IMR-90 (cell line): ENCODE data around the gene CHN1.

Experiments
- CEBPB ChIP-seq: IDR thresholded peaks from 2 replicates; pipeline ENCODE4 v1.6.1; 2012; ENCODE audit warnings: low read depth, low read length, improper control_type of control experiment
- CHD1 ChIP-seq: IDR thresholded peaks from 2 replicates; pipeline ENCODE4 v1.6.1; 2012; ENCODE audit warnings: low read depth, low read length, improper control_type of control experiment
- CTCF ChIP-seq: conservative IDR thresholded peaks from 2 replicates; pipeline ENCODE4 v1.5.1; 2012; ENCODE audit warnings: mild to moderate bottlenecking, low read depth, low read length, improper control_type of control experiment
- ELK1 ChIP-seq: fragments of 150-350 bp; IDR thresholded peaks from 2 replicates; pipeline ENCODE4 v1.6.1; 2016; ENCODE audit warnings: low read depth, mild to moderate bottlenecking, low read length, moderate library complexity, borderline replicate concordance
- MAZ ChIP-seq: IDR thresholded peaks from 2 replicates; pipeline ENCODE4 v1.6.1; 2012; ENCODE audit warnings: low read depth, mild to moderate bottlenecking, low read length, improper control_type of control experiment, moderate library complexity, borderline replicate concordance
- POLR2A ChIP-seq: IDR thresholded peaks from 2 replicates; pipeline ENCODE4 v1.6.1; 2012; ENCODE audit warnings: mild to moderate bottlenecking, low read depth, low read length
- RAD21 ChIP-seq: IDR thresholded peaks from 2 replicates; pipeline ENCODE4 v1.6.1; 2012; ENCODE audit warnings: low read length, improper control_type of control experiment
- RCOR1 ChIP-seq: IDR thresholded peaks from 2 replicates; pipeline ENCODE4 v1.6.1; 2012; ENCODE audit warnings: mild to moderate bottlenecking, low read length, improper control_type of control experiment; ENCODE audit not compliant: insufficient replicate concordance
- RFX5 ChIP-seq: IDR thresholded peaks from 2 replicates; pipeline ENCODE4 v1.8.0; 2012; ENCODE audit warnings: low read depth, mild to moderate bottlenecking, low read length, moderate library complexity
- USF2 ChIP-seq: fragments of 150-350 bp; IDR thresholded peaks from 2 replicates; pipeline ENCODE4 v1.6.1; 2017; ENCODE audit warnings: mild to moderate bottlenecking, antibody characterized with exemption, low read length, low read depth

- TF ChIP-seq CTCF (no peak), RCOR1 (no peak), ELK1 (no peak), POLR2A (no peak), CHD1 (no peak), MAZ (no peak), RAD21 (no peak), RFX5 (no peak), USF2 (no peak), CEBPB (no peak)
Observed at GRCh38 chr2:174775571-174775980, 229.6 kb downstream of the CHN1 start.
